Natural killer cell (primary cell): Measurements from ENCODE around the gene PDE8B. TPM values are rescaled to one million over a fixed set of nuclear protein-coding genes. Genes with fewer than 3 reads are reported as not detected.

Experiments used
- ATAC-seq, 3 donors: fragments of 150-1000 bp in 2 of 3; fragments of 200-7000 bp in 1 of 3; cut with Tn5 transposase; 1 replicate in 1 of 3; 2 replicates in 2 of 3; pipeline ENCODE4 v1.10.0; 2021; ENCODE audit warnings: mild to moderate bottlenecking in 2 of 3, moderate library complexity in 2 of 3
- DNase-seq, 2 donors: peaks; one replicate each; pipeline versions ENCODE4 v3.0.0 to v3.0.0-alpha.2; 2013 to 2021; ENCODE audit warnings: mixed read lengths in 1 of 2
- H3K27ac ChIP-seq: one replicate; pipeline ENCODE4 v1.5.1; 2013; ENCODE audit warnings: mild to moderate bottlenecking, low read length
- H3K27me3 ChIP-seq: one replicate; pipeline ENCODE4 v1.6.1; 2013; ENCODE audit warnings: low read length; ENCODE audit not compliant: control insufficient read depth, insufficient read depth
- H3K36me3 ChIP-seq: one replicate; pipeline ENCODE4 v1.6.1; 2013; ENCODE audit warnings: low read length; ENCODE audit not compliant: control insufficient read depth, insufficient read depth
- H3K4me1 ChIP-seq: one replicate; pipeline ENCODE4 v1.6.1; 2013; ENCODE audit warnings: low read length; ENCODE audit not compliant: control insufficient read depth, insufficient read depth
- H3K4me3 ChIP-seq: one replicate; pipeline ENCODE4 v1.5.1; 2013; ENCODE audit warnings: low read length
- H3K9me3 ChIP-seq: one replicate; pipeline ENCODE4 v1.6.1; 2013; ENCODE audit warnings: low read length; ENCODE audit not compliant: control insufficient read depth, insufficient read depth
- H3K27ac Mint-ChIP-seq, 2 donors: one replicate each; pipeline ENCODE4 v1.8.0; 2022; ENCODE audit warnings: mild to moderate bottlenecking in 2 of 2, mixed read lengths in 2 of 2, moderate library complexity in 1 of 2
- H3K27me3 Mint-ChIP-seq, 2 donors: one replicate each; pipeline ENCODE4 v1.8.0; 2022; ENCODE audit warnings: low read depth in 2 of 2, mixed read lengths in 2 of 2
- H3K36me3 Mint-ChIP-seq: one replicate; pipeline ENCODE4 v1.8.0; 2022; ENCODE audit warnings: mixed read lengths
- H3K4me1 Mint-ChIP-seq, 2 donors: one replicate each; pipeline ENCODE4 v1.8.0; 2022; ENCODE audit warnings: mixed read lengths in 2 of 2
- H3K4me3 Mint-ChIP-seq: one replicate; pipeline ENCODE4 v1.8.0; 2022; ENCODE audit warnings: mild to moderate bottlenecking, moderate library complexity, mixed read lengths
- H3K9me3 Mint-ChIP-seq, 2 donors: one replicate each; pipeline ENCODE4 v1.8.0; 2022; ENCODE audit warnings: mixed read lengths in 2 of 2
- CTCF ChIP-seq: fragments of 200-600 bp; IDR thresholded peaks from one replicate; pipeline ENCODE4 v1.8.0; 2022; ENCODE audit warnings: antibody characterized with exemption
- WGBS: methylation state at CpG from one replicate; pipeline ENCODE4 v1.1.7; 2013; ENCODE audit warnings: missing lambda C conversion rate; ENCODE audit not compliant: insufficient coverage; 5-methylcytosine and 5-hydroxymethylcytosine counted together
- intact Hi-C: fragments of 100-400 bp; cut with micrococcal nuclease; formaldehyde crosslinking; loops from one replicate; pipeline ENCODE4 v1.14.2; 2022
- total RNA-seq, 4 donors: library from RNA; stranded (reverse); fragments of 120-200 nt in 1 of 4; gene quantifications; one replicate each; pipeline versions ENCODE4 v1.2.3 to v1.2.4, GENCODE V29; 2013 to 2022

PDE8B gene
- total RNA-seq, 3 donors from 2014 or later (not counting 1 experiment from before 2014, with no cell fraction given), result 0.23 to 0.82 TPM; not detected in 1

- DNase-seq, result no peak
- intact Hi-C loops, result no loop called here
- TF ChIP-seq CTCF, result no peak
- H3K27me3 ChIP-seq, result no peaks in the 10 kb centered on the region
- H3K27me3 Mint-ChIP-seq, result peaks cover 12 to 41% of the 10 kb centered on the region in 2 donors
- no peaks in the 10 kb centered on the region for H3K36me3 ChIP-seq
- H3K9me3 ChIP-seq, result no peaks in the 10 kb centered on the region
- no peaks in the 10 kb centered on the region for H3K9me3 Mint-ChIP-seq
- no peak overlapping the region for H3K27ac ChIP-seq
- no peak overlapping the region for H3K4me3 Mint-ChIP-seq
- H3K36me3 Mint-ChIP-seq, result no peaks in the 10 kb centered on the region
- no peaks in the 10 kb centered on the region for H3K4me1 ChIP-seq
- no peak overlapping the region for H3K27ac Mint-ChIP-seq
- H3K4me3 ChIP-seq, result no peak overlapping the region
- H3K4me1 Mint-ChIP-seq, result no peaks in the 10 kb centered on the region
- WGBS, result 92% methylated on average over 2 of the region's 3 CpGs
- ATAC-seq, result no peak
Measured at GRCh38 chr5:77329664-77330430, 119.4 kb downstream of the PDE8B start.

GRCh38 chr5:77333036-77333435, 122.6 kb downstream of the PDE8B start:
- no peaks in the 10 kb centered on the region for H3K36me3 ChIP-seq
- H3K27ac Mint-ChIP-seq, result no peak overlapping the region
- no peak for TF ChIP-seq CTCF
- no peak overlapping the region for H3K27ac ChIP-seq
- H3K27me3 ChIP-seq, result no peaks in the 10 kb centered on the region
- no peaks in the 10 kb centered on the region for H3K4me1 Mint-ChIP-seq
- H3K4me3 Mint-ChIP-seq, result no peak overlapping the region
- DNase-seq (no peak), ATAC-seq (no peak)
- no peaks in the 10 kb centered on the region for H3K4me1 ChIP-seq
- H3K9me3 Mint-ChIP-seq, result no peaks in the 10 kb centered on the region
- intact Hi-C loops, result no loop called here
- H3K27me3 Mint-ChIP-seq, result peaks cover 12 to 41% of the 10 kb centered on the region in 2 donors
- 95% methylated on average over 3 of the region's 4 CpGs for WGBS
- H3K36me3 Mint-ChIP-seq, result no peaks in the 10 kb centered on the region
- H3K9me3 ChIP-seq, result no peaks in the 10 kb centered on the region
- no peak overlapping the region for H3K4me3 ChIP-seq

- H3K4me3 ChIP-seq, result no peak overlapping the region
- peaks cover 12 to 38% of the 10 kb centered on the region in 2 donors for H3K27me3 Mint-ChIP-seq
Measured at GRCh38 chr5:77333451-77334123, 123.1 kb downstream of the PDE8B start.

More at GRCh38 chr5:77333451-77334123, 123.1 kb downstream of the PDE8B start:
- H3K4me1 ChIP-seq, result no peaks in the 10 kb centered on the region
- intact Hi-C loops, result no loop called here
- Mint-ChIP-seq H3K27ac (no peak overlapping the region), H3K4me1 (no peaks in the 10 kb centered on the region), H3K9me3 (no peaks in the 10 kb centered on the region), H3K36me3 (no peaks in the 10 kb centered on the region), H3K4me3 (no peak overlapping the region)
- H3K27ac ChIP-seq, result no peak overlapping the region
- DNase-seq (no peak), ATAC-seq (no peak)
- no peaks in the 10 kb centered on the region for H3K27me3 ChIP-seq
- 81% methylated on average over 5 of the region's 5 CpGs for WGBS
- H3K36me3 ChIP-seq, result no peaks in the 10 kb centered on the region
- no peaks in the 10 kb centered on the region for H3K9me3 ChIP-seq
- TF ChIP-seq CTCF, result no peak
